ENCODE results near the gene CYTH2.

CYTH2 gene

GRCh38 chr19:48469934-48470680, 938 bp downstream of the CYTH2 start:
- Histone ChIP-seq H3F3A (ENCODE audit: control insufficient read depth, insufficient read depth) (0 out of 2 replicates have a peak, but pooled peaks cover 5% of the 10 kb centered on the region), H3K9me2 (replicated peaks; ENCODE audit: control insufficient read depth, low read length) (no peaks in the 10 kb centered on the region), H3K79me2 (ENCODE audit: control insufficient read depth, low read length) (peaks cover 13% of the 10 kb centered on the region), H3K27ac (ENCODE audit: low read depth, low read length) (peak overlapping the region; percentile 82), H3K27me3 (ENCODE audit: control insufficient read depth, low read length) (no peaks in the 10 kb centered on the region), H3K4me1 (ENCODE audit: control insufficient read depth, low read length) (peaks cover 19% of the 10 kb centered on the region), H3K4me3 (ENCODE audit: low read length) (peak overlapping the region; percentile 80), H3K36me3 (ENCODE audit: control insufficient read depth, low read length) (peaks cover 50% of the 10 kb centered on the region), H3K9me3 (ENCODE audit: control insufficient read depth, insufficient read depth, low read length) (no peaks in the 10 kb centered on the region), H4K20me1 (ENCODE audit: control insufficient read depth, insufficient read depth, low read depth, low read length) (peaks cover 11% of the 10 kb centered on the region), H3K4me2 (ENCODE audit: low read length) (peak overlapping the region; percentile 88)
- no peak for TF ChIP-seq EZH2phosphoT487 (IDR thresholded peaks at IDR 0.05; ENCODE audit: borderline replicate concordance, low read length)
- no peak for TF ChIP-seq CTCF (IDR thresholded peaks at IDR 0.05; ENCODE audit: low read depth, low read length, poor library complexity, severe bottlenecking)

- Histone ChIP-seq H3K9me2 (replicated peaks; ENCODE audit: control insufficient read depth, low read length) (no peaks in the 10 kb centered on the region), H3K4me3 (ENCODE audit: low read length) (no peak overlapping the region), H3K27me3 (ENCODE audit: control insufficient read depth, low read length) (no peaks in the 10 kb centered on the region), H3K79me2 (ENCODE audit: control insufficient read depth, low read length) (peaks cover 13% of the 10 kb centered on the region), H3K4me2 (ENCODE audit: low read length) (0 out of 2 replicates have a peak overlapping the region, but pooled peaks have one; percentile 88), H3K9me3 (ENCODE audit: control insufficient read depth, insufficient read depth, low read length) (no peaks in the 10 kb centered on the region), H3K36me3 (ENCODE audit: control insufficient read depth, low read length) (peaks cover 57% of the 10 kb centered on the region), H4K20me1 (ENCODE audit: control insufficient read depth, insufficient read depth, low read depth, low read length) (peaks cover 11% of the 10 kb centered on the region), H3K4me1 (ENCODE audit: control insufficient read depth, low read length) (peaks cover 19% of the 10 kb centered on the region), H3F3A (ENCODE audit: control insufficient read depth, insufficient read depth) (no peaks in the 10 kb centered on the region), H3K27ac (ENCODE audit: low read depth, low read length) (no peak overlapping the region)
- TF ChIP-seq CTCF (IDR thresholded peaks at IDR 0.05; ENCODE audit: low read depth, low read length, poor library complexity, severe bottlenecking) (no peak), EZH2phosphoT487 (IDR thresholded peaks at IDR 0.05; ENCODE audit: borderline replicate concordance, low read length) (no peak)
Observed at GRCh38 chr19:48470856-48471255, 1.7 kb downstream of the CYTH2 start.

- H3K79me2 ChIP-seq (ENCODE audit: control insufficient read depth, low read length): peaks cover 13% of the 10 kb centered on the region
- no peaks in the 10 kb centered on the region for H3F3A ChIP-seq (ENCODE audit: control insufficient read depth, insufficient read depth)
- TF ChIP-seq EZH2phosphoT487 (IDR thresholded peaks at IDR 0.05; ENCODE audit: borderline replicate concordance, low read length) (no peak), CTCF (IDR thresholded peaks at IDR 0.05; ENCODE audit: low read depth, low read length, poor library complexity, severe bottlenecking) (no peak)
- peaks cover 11% of the 10 kb centered on the region for H4K20me1 ChIP-seq (ENCODE audit: control insufficient read depth, insufficient read depth, low read depth, low read length)
- H3K4me2 ChIP-seq (ENCODE audit: low read length): no peak overlapping the region
- H3K36me3 ChIP-seq (ENCODE audit: control insufficient read depth, low read length): peaks cover 60% of the 10 kb centered on the region
- H3K9me2 ChIP-seq (replicated peaks; ENCODE audit: control insufficient read depth, low read length): no peaks in the 10 kb centered on the region
- H3K4me1 ChIP-seq (ENCODE audit: control insufficient read depth, low read length): peaks cover 19% of the 10 kb centered on the region
- no peaks in the 10 kb centered on the region for H3K9me3 ChIP-seq (ENCODE audit: control insufficient read depth, insufficient read depth, low read length)
- no peak overlapping the region for H3K27ac ChIP-seq (ENCODE audit: low read depth, low read length)
- no peaks in the 10 kb centered on the region for H3K27me3 ChIP-seq (ENCODE audit: control insufficient read depth, low read length)
- H3K4me3 ChIP-seq (ENCODE audit: low read length): no peak overlapping the region
Observed at GRCh38 chr19:48471836-48472235, 2.7 kb downstream of the CYTH2 start.

All from DOHH2 (cell line).